Activated CD8-positive, alpha-beta memory T cell treated with anti-CD3 and anti-CD28 coated beads, Interleukin-2, amount 10 ng/mL, durations not matched to agents 7 days and 5 days (primary cell): ENCODE results near the gene TCIRG1. TPM values are rescaled to one million over a fixed set of nuclear protein-coding genes. Genes with fewer than 3 reads are reported as not detected.
"Not testable (repeated sequence)": the region's sequence is repeated elsewhere in the genome, so short reads cannot be mapped to it uniquely, and the experiment has no call there.

Experiments used
- ATAC-seq: fragments of 150-1000 bp; cut with Tn5 transposase; one replicate; pipeline ENCODE4 v1.10.0; 2021; ENCODE audit warnings: moderate library complexity
- CTCF ChIA-PET: fragments of 350-600 bp; sonication (Branson Sonifier 250); formaldehyde crosslinking; loops from one replicate; lab custom pipeline; 2021; ENCODE audit warnings: antibody characterized with exemption; lab: Charles Lee
- DNase-seq: peaks from one replicate; pipeline ENCODE4 v3.0.0-alpha.2; 2020
- H3K27ac Mint-ChIP-seq: one replicate; pipeline ENCODE4 v1.8.0; 2021; ENCODE audit warnings: mild to moderate bottlenecking, mixed read lengths
- H3K27me3 Mint-ChIP-seq: one replicate; pipeline ENCODE4 v1.8.0; 2021; ENCODE audit warnings: mixed read lengths
- H3K36me3 Mint-ChIP-seq: one replicate; pipeline ENCODE4 v1.8.0; 2021; ENCODE audit warnings: mild to moderate bottlenecking, mixed read lengths
- H3K4me1 Mint-ChIP-seq: one replicate; pipeline ENCODE4 v1.8.0; 2021; ENCODE audit warnings: mixed read lengths
- H3K4me3 Mint-ChIP-seq: one replicate; pipeline ENCODE4 v1.8.0; 2021; ENCODE audit warnings: mild to moderate bottlenecking, moderate library complexity, mixed read lengths
- H3K9me3 Mint-ChIP-seq: one replicate; pipeline ENCODE4 v1.8.0; 2022; ENCODE audit warnings: low read depth, mixed read lengths
- total RNA-seq, 2 experiments: library from RNA; stranded (reverse); gene quantifications; one replicate each; pipeline ENCODE4 v1.2.3, GENCODE V29; 2021

The TCIRG1 gene
- 100 to 1,000 TPM; 235 to 311 TPM for total RNA-seq

DNA sequence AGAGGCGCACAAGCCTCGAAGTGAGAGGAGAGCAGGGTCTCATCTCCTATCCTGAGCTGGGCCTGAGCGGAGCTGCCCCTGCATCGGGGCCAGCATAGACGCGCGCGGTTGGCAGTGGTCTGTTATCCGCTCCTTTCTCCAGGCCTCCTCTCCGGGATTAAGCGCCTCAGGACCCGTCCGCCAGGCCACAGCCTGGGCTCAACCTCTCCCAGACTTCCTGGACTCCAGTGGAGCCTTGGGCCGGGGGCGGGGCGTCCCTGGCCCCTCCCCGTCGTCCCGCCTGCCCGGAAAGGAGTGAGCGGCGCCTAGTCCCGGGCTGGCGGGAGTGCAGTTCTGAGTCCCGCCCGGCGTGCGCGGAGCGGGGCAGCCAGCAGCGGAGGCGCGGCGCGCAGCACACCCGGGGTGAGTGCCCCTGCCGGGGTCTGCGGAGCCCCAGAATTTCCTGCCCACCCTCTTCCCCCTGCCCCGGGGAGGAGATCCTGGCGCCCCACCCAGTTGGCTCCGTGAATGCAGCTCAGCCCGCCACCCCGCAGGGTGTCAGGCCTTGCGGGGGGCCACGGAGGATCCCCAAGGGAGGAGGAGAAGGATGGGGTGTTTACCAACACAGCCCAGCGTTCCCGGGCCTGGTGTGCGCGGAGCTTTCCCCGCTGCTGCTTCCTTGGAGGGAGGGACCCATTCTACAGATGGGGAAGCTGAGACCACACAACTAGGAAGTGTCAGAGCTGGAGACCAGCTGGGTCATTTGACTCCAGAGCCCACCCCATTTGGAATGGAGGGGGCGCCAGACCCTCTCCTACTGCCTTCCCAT lies at the start of gene TCIRG1:
TSS of gene TCIRG1 (plus strand) at position 308 of the 808 bp plus-strand sequence. CDS start 2,247 bp downstream, outside the sequence.
- Mint-ChIP-seq H3K27me3 (no peaks in the 10 kb centered on the region), H3K4me3 (peak within 1 kb of the TSS; percentile 89), H3K36me3 (peaks cover 6% of the 10 kb centered on the region), H3K27ac (peak within 1 kb of the TSS; percentile 96), H3K9me3 (no peaks in the 10 kb centered on the region), H3K4me1 (peaks cover 41% of the 10 kb centered on the region)
- CTCF ChIA-PET, result interaction anchor here (1.3 to 2.2 kb wide), 2 partner anchors 8 to 29 kb away, joined by 3 to 11 read pairs; partner anchors contain the start of gene NDUFS8
- ATAC-seq (peak; percentile 78), DNase-seq (peak; percentile 73)

- H3K27ac Mint-ChIP-seq, H3K4me1 Mint-ChIP-seq, DNase-seq, CTCF ChIA-PET, H3K9me3 Mint-ChIP-seq, H3K4me3 Mint-ChIP-seq, H3K27me3 Mint-ChIP-seq, H3K36me3 Mint-ChIP-seq: not testable (repeated sequence)
- peak; percentile 39 for ATAC-seq
Measured at GRCh38 chr11:67990546-67991346, 48.1 kb upstream of the TCIRG1 start.

GRCh38 chr11:67991347-67992121 lies 47.3 kb upstream of the TCIRG1 start:
- H3K4me3 Mint-ChIP-seq, H3K4me1 Mint-ChIP-seq, H3K9me3 Mint-ChIP-seq, H3K27ac Mint-ChIP-seq, H3K27me3 Mint-ChIP-seq, ATAC-seq, DNase-seq, H3K36me3 Mint-ChIP-seq, CTCF ChIA-PET: not testable (repeated sequence)

GRCh38 chr11:67993821-67994220 lies 45.0 kb upstream of the TCIRG1 start:
- not testable (repeated sequence) for H3K27ac Mint-ChIP-seq, H3K4me3 Mint-ChIP-seq, ATAC-seq, H3K36me3 Mint-ChIP-seq, H3K27me3 Mint-ChIP-seq, H3K9me3 Mint-ChIP-seq
- H3K4me1 Mint-ChIP-seq, result peaks cover 25% of the 10 kb centered on the region
- peak; percentile 58 for DNase-seq
- CTCF ChIA-PET, result interaction anchor here (0.6 to 1.7 kb wide), 4 partner anchors 9 to 749 kb away, joined by 3 to 7 read pairs (median 5); no protein-coding TSS in a partner anchor

DNA sequence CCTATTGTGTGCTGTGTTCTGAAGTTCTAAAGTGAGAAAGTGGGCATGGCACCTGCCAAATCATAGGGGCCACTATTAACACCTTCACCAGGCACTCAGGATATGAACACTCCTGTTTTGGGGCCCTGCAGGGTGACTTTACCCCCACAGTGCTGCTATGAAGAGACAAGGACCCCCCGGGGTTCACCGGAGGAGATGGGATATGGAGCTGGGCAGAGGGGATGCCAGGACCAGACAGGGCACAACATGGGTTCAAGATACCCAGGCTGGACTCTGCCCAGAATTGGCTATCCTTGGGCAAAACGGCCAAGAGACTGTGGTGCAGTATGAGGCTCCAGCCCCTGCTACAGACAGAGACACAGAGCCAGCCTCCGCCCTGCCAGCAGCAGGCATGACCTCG lies 44.4 kb upstream of the TCIRG1 start:
- CTCF ChIA-PET, result interaction anchor here (0.9 to 1.7 kb wide), 3 partner anchors 8 to 104 kb away, joined by 3 to 7 read pairs (median 7); no protein-coding TSS in a partner anchor
- H3K9me3 Mint-ChIP-seq, H3K27ac Mint-ChIP-seq, H3K36me3 Mint-ChIP-seq, ATAC-seq, DNase-seq, H3K27me3 Mint-ChIP-seq, H3K4me3 Mint-ChIP-seq: not testable (repeated sequence)
- H3K4me1 Mint-ChIP-seq, result peaks cover 28% of the 10 kb centered on the region

GRCh38 chr11:67995129-67995528 lies 43.7 kb upstream of the TCIRG1 start:
- H3K4me1 Mint-ChIP-seq, result peaks cover 36% of the 10 kb centered on the region
- H3K27ac Mint-ChIP-seq, CTCF ChIA-PET: not testable (repeated sequence)

DNA sequence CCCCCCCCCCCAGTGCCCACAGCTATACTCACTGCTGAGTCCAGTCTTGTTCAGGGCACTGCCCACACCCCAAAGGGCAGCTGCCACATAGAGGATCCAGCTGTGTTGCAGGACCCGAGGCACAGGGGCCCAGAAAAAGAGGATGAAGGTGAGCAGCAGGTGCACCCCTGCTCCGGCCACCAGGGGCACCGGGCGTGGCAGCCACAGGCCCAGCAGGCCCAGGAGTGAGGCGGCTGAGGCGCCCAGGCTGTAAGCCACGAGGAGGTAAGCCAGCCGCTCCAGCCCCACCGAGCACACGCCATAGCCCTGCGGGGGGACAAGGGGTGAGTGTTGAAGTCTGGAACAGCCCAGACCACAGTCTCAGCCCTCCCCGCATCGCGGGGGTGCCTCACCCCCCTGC lies 43.2 kb upstream of the TCIRG1 start:
- ATAC-seq, H3K27ac Mint-ChIP-seq, H3K4me3 Mint-ChIP-seq, H3K9me3 Mint-ChIP-seq, H3K36me3 Mint-ChIP-seq, CTCF ChIA-PET, H3K27me3 Mint-ChIP-seq, DNase-seq: not testable (repeated sequence)
- peaks cover 40% of the 10 kb centered on the region for H3K4me1 Mint-ChIP-seq

More at GRCh38 chr11:67995129-67995528, 43.7 kb upstream of the TCIRG1 start:
- not testable (repeated sequence) for H3K27me3 Mint-ChIP-seq, H3K4me3 Mint-ChIP-seq, DNase-seq, H3K36me3 Mint-ChIP-seq, H3K9me3 Mint-ChIP-seq, ATAC-seq

DNA sequence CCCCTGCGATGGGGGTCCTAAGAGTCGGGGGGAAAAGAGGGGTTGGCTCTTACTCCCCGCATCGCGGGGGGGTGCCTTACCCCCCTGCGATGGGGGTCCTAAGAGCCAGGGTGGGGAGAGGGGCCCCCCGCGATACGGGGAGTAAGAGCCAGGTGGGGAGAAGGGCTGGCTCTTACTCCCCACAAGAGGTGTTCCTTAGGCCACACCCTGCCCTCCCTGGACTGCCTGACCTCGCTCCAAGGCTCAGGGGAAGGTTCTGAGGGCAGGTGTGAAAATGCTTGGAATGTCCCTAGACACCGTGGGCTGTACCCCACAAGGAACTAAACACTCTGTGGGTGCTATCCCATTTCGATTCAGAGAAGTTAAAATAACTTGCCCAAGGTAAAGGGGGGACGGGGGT lies 42.8 kb upstream of the TCIRG1 start:
- CTCF ChIA-PET, result no interaction called here
- Mint-ChIP-seq H3K36me3 (peaks cover 7% of the 10 kb centered on the region), H3K4me3 (no peak overlapping the region), H3K27me3 (no peaks in the 10 kb centered on the region), H3K27ac (no peak overlapping the region), H3K9me3 (no peaks in the 10 kb centered on the region), H3K4me1 (peaks cover 41% of the 10 kb centered on the region)
- DNase-seq (no peak), ATAC-seq (no peak)

DNA sequence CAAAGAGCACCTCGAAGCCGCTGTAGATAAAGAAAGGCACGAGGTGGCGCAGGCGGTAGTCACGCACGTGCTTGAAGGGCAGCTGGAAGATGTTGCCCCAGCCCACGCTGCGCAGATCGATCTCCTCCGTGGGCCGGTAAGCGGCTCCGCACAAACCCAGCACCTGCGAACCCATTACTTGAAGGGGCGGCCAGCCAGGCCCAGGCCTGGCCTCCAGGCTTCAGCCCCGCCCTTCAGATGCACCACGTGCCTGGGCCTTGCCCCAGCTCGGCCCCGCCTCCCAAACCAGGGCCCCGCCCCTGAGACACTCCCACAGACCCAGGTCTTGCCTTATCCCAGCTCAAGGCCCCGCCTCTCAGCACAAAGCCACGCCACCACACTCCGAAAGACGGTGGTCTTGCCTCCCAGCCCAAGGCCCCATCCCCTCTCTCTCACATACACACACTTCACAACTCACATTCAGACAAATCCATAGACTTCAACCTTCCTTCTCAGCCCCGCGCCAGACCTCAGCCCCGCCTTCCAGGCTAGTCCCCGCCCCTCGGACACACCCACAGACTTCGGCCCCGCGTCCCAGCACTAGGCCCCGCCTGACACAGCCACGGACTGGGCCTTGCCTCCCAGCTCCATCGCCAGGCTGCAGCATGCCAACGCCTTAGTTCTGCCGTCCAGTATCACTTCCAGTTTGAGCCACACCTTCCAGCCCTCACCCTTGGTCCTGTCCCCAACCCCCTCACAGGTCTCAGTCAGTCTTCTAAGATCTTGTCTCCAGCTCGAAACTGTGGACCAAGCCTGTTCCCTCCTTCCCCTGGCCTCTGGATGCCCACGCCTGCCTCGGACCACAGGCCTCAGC lies 42.0 kb upstream of the TCIRG1 start:
- Mint-ChIP-seq H3K4me1 (peaks cover 41% of the 10 kb centered on the region), H3K27me3 (no peaks in the 10 kb centered on the region), H3K36me3 (peaks cover 7% of the 10 kb centered on the region), H3K4me3 (no peak overlapping the region), H3K27ac (peak overlapping the region; percentile 78), H3K9me3 (no peaks in the 10 kb centered on the region)
- CTCF ChIA-PET, result interaction anchor here (3.4 kb wide), 1 partner anchor 41 kb away, joined by 15 read pairs; no protein-coding TSS in a partner anchor
- ATAC-seq, result peak; percentile 66
- peak; percentile 67 for DNase-seq

DNA sequence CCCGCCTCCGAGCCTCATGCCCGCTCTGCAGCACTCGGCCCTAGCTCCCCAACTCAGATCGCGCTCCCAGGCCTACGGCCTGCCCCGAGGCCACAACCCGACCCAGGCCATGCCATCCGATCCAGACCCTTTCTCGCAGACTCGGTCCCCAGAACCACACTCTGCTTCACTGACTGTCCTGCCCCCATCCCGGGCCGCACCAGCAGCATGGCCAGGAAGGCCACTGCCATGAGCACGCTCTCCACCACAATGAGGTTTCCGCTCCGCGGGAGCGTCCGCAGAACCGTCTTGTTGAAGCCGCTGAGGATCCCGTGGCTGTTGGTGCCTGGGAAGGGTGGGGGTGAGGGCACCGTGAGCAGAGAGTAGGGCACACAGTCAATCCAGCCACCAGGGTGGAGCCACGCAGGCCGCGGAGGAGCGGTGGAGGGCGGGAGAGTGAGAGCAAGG lies 41.3 kb upstream of the TCIRG1 start:
- peak overlapping the region; percentile 78 for H3K27ac Mint-ChIP-seq
- ATAC-seq (no peak), DNase-seq (no peak)
- peaks cover 10% of the 10 kb centered on the region for H3K36me3 Mint-ChIP-seq
- CTCF ChIA-PET, result interaction anchor here (3.4 kb wide), 1 partner anchor 42 kb away, joined by 15 read pairs; no protein-coding TSS in a partner anchor
- H3K4me3 Mint-ChIP-seq, result no peak overlapping the region
- no peaks in the 10 kb centered on the region for H3K9me3 Mint-ChIP-seq
- no peaks in the 10 kb centered on the region for H3K27me3 Mint-ChIP-seq
- H3K4me1 Mint-ChIP-seq, result peaks cover 45% of the 10 kb centered on the region

DNA sequence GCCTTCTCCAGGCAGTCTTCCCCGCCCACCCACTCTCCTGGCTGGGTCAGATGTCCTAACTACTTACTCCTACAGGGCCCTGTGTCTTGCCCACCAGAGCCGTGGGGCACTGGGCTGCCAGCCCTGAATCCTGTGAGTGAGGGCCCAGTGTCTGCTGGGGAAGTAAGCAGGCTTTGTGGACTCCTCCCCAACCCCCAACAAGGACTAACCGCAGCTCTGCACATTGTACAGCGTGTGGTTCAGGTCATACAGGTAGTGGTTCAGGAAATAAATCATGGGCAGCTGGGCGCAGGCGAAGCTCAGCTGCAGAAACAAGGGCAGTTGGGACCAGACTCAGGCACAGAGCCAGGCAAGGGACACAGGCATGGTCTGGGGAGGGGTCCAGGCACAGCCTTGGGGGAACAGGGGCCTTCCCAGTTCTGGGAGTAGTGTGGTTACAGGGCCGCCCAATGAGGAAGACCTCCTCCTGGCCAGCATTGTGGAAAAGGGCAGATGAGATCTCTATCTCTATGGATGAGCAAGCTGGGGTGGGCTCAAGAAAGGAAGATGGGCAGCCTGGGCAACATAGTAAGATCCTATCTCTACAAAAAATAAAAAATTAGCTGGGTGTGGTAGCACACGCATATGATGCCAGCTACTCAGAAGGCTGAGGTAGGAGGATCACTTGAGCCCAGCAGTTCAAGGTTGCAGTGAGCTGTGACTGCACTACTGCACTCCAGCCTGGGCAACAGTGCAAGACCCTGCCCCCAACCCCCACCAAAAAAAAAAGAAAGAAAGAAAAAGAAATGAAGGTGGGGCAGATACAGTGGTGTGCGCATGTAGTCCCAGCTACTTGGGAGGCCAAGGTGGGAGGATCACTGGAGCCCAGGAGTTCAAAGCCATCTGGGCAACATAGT lies 40.4 kb upstream of the TCIRG1 start:
- peaks cover 10% of the 10 kb centered on the region for H3K36me3 Mint-ChIP-seq
- ATAC-seq (peak; percentile 55), DNase-seq (peak; percentile 80)
- peak overlapping the region; percentile 78 for H3K27ac Mint-ChIP-seq
- no peaks in the 10 kb centered on the region for H3K27me3 Mint-ChIP-seq
- H3K4me1 Mint-ChIP-seq, result peaks cover 51% of the 10 kb centered on the region
- CTCF ChIA-PET, result interaction anchor here (3.4 kb wide), 1 partner anchor 43 kb away, joined by 15 read pairs; no protein-coding TSS in a partner anchor
- H3K9me3 Mint-ChIP-seq, result no peaks in the 10 kb centered on the region
- peak overlapping the region; percentile 32 for H3K4me3 Mint-ChIP-seq
